Mesenteric fat pad (tissue), 1 donor: ENCODE results near the gene TWF2. TPM values are rescaled to one million over a fixed set of nuclear protein-coding genes. Genes with fewer than 3 reads are reported as not detected.
A peak's percentile ranks its signal among the peaks of the same experiment; 100 is the strongest.

ENCODE experiments used
- DNase-seq: peaks from one replicate; pipeline ENCODE4 v3.0.0-alpha.2; 2020; ENCODE audit warnings: low spot score
- long read RNA-seq: library from polyadenylated mRNA; unstranded; transcript quantifications from one replicate; pipeline ENCODE4 v2.0.0, GENCODE V29; 2020
- total RNA-seq: library from RNA; stranded (reverse); fragmentation: NEBNext Ultra II Directional; extraction: Animal tissue kit (Norgen Biotek cat#: 25700); gene quantifications from one replicate; pipeline ENCODE4 v1.2.1, GENCODE V29; 2021
- donor health status: DM: yes; HTN: yes; CAD: no.

The TWF2 gene
- 52.4 TPM for total RNA-seq
- long read RNA-seq, transcript TWF2-201 (9 exons, 1,718 nt): major isoform, 375 of 409 reads
- long read RNA-seq, partial matches to known transcripts: 15 of 409 reads
- long read RNA-seq, other reads (novel, unspliced or antisense): 19 of 409 reads

GRCh38 chr3:52238761-52239701, at the start of gene TWF2:
Gene TWF2, minus strand, starts transcription at chr3:52239158. Its CDS starts 142 bp downstream, at chr3:52239016.
- DNase-seq: peak; percentile 95

GRCh38 chr3:52288674-52289073, 49.7 kb upstream of the TWF2 start:
- DNase-seq: no peak

- DNase-seq: peak; percentile 59
Observed at GRCh38 chr3:52286777-52287110, 47.8 kb upstream of the TWF2 start.

GRCh38 chr3:52284051-52284450, 45.1 kb upstream of the TWF2 start:
- DNase-seq: peak; percentile 59

GRCh38 chr3:52283306-52283705, 44.3 kb upstream of the TWF2 start:
- no peak for DNase-seq

- no peak for DNase-seq
Observed at GRCh38 chr3:52281981-52282801, 43.2 kb upstream of the TWF2 start.

- no peak for DNase-seq
Observed at GRCh38 chr3:52280050-52280461, 41.1 kb upstream of the TWF2 start.

GRCh38 chr3:52279596-52279995, 40.6 kb upstream of the TWF2 start:
- DNase-seq: no peak

- DNase-seq: peak; percentile 100
Observed at GRCh38 chr3:52278510-52279069, 39.6 kb upstream of the TWF2 start, which contains the start of gene WDR82. Gene WDR82, minus strand, starts transcription at chr3:52278649. Its CDS starts 288 bp downstream, at chr3:52278361.

GRCh38 chr3:52277972-52278509, 39.1 kb upstream of the TWF2 start:
- DNase-seq: no peak

- peak; percentile 95 for DNase-seq
Observed at GRCh38 chr3:52277071-52277964, 38.4 kb upstream of the TWF2 start.

GRCh38 chr3:52274781-52275180, 35.8 kb upstream of the TWF2 start:
- peak; percentile 57 for DNase-seq

- no peak for DNase-seq
Observed at GRCh38 chr3:52272831-52273230, 33.9 kb upstream of the TWF2 start.

- peak; percentile 41 for DNase-seq
Observed at GRCh38 chr3:52272172-52272571, 33.2 kb upstream of the TWF2 start.

GRCh38 chr3:52270252-52270754, 31.3 kb upstream of the TWF2 start:
- DNase-seq: no peak

- DNase-seq: no peak
Observed at GRCh38 chr3:52269776-52270175, 30.8 kb upstream of the TWF2 start.

- no peak for DNase-seq
Observed at GRCh38 chr3:52268036-52268435, 29.1 kb upstream of the TWF2 start.

- DNase-seq: no peak
Observed at GRCh38 chr3:52265387-52265786, 26.4 kb upstream of the TWF2 start.

- no peak for DNase-seq
Observed at GRCh38 chr3:52262447-52262846, 23.5 kb upstream of the TWF2 start.

- DNase-seq: no peak
Observed at GRCh38 chr3:52259448-52259847, 20.5 kb upstream of the TWF2 start.
